K562 (cell line): Measurements from ENCODE around the gene AKR1A1. TPM values are rescaled to one million over a fixed set of nuclear protein-coding genes. Genes with fewer than 3 reads are reported as not detected.
A peak's percentile ranks its signal among the peaks of the same experiment; 100 is the strongest.

Experiments
- ARID3A ChIP-seq: IDR thresholded peaks from 2 replicates; pipeline ENCODE4 v1.6.1; 2012; ENCODE audit warnings: low read depth, low read length, improper control_type of control experiment, borderline replicate concordance
- ATF6 ChIP-seq: sonication (generic); formaldehyde crosslinking; IDR thresholded peaks from 2 replicates; pipeline ENCODE4 v1.4.0; 2020; ENCODE audit warnings: mild to moderate bottlenecking, missing genetic modification reagents
- CHAMP1 ChIP-seq: fragments of 450-650 bp; IDR thresholded peaks from 2 replicates; pipeline ENCODE4 v1.6.1; 2016; ENCODE audit warnings: mild to moderate bottlenecking
- RHOXF2B ChIP-seq: fragments of 250-450 bp; sonication (Bioruptor Pico); conservative IDR thresholded peaks from 2 replicates; pipeline ENCODE4 v1.5.1; 2021
- TEAD1 ChIP-seq, 2 experiments: fragments of 450-650 bp in 1 of 2; sonication (generic) in 1 of 2; formaldehyde crosslinking; IDR thresholded peaks; 2 replicates each; pipeline versions ENCODE4 v1.4.0 to v1.8.0; 2020 to 2022; ENCODE audit warnings: mild to moderate bottlenecking in 2 of 2, missing genetic modification reagents in 1 of 2
- TRIM28 ChIP-seq: fragments of 450-650 bp; IDR thresholded peaks from 2 replicates; pipeline ENCODE4 v1.6.1; 2017
- ZBTB40 ChIP-seq, 2 experiments: fragments of 450-650 bp in 1 of 2; sonication (generic) in 1 of 2; formaldehyde crosslinking in 1 of 2; IDR thresholded peaks; 2 replicates each; pipeline versions ENCODE4 v1.7.1 to v1.9.0; 2016 to 2022; ENCODE audit warnings: inconsistent platforms in 1 of 2, mild to moderate bottlenecking in 1 of 2, missing genetic modification reagents in 1 of 2
- polyA plus RNA-seq, 8 experiments: library from polyadenylated mRNA; depleted of rRNA in 4 of 8; stranded (reverse) in 5 of 8; unstranded in 3 of 8; fragments of >200 nt; fragmentation: Nextera tagmentation in 2 of 8; fragmentation: Illumina TruSeq in 1 of 8; extraction: Ambion mirVana in 2 of 8; extraction: Trizol in 1 of 8; gene quantifications; 2 replicates each; pipeline versions ENCODE4 v1.2.1 to v1.2.3, GENCODE V29; 2011 to 2014; ENCODE audit warnings: inconsistent platforms in 1 of 8, missing spikeins in 1 of 8
- total RNA-seq, 7 experiments: library from RNA; depleted of rRNA in 6 of 7; stranded (reverse); fragments of >200 nt in 6 of 7; fragmentation: Illumina TruSeq in 2 of 7; extraction: Trizol in 2 of 7; gene quantifications; 2 replicates each; pipeline versions ENCODE4 v1.2.1 to v1.2.3, GENCODE V29; 2011 to 2021; ENCODE audit warnings: low replicate concordance in 1 of 7
- TF ChIP-seq, protein P1 (sequence below): fragments of 250-450 bp; sonication (Bioruptor Pico); IDR thresholded peaks from 2 replicates; pipeline ENCODE4 v1.4.0; 2020

AKR1A1 gene
- total and polyA plus RNA-seq, 9 of the 15 experiments (the other 6 are each of a cell fraction or from before 2014, with no cell fraction given) = 68.6 to 211 (median 132) TPM

GRCh38 chr1:45550401-45551351, at the start of gene AKR1A1 (continued):
- TF ChIP-seq ZBTB40 (IDR thresholded peaks at IDR 0.05) (peak; percentile 84), ZBTB40 (CRISPR knock-in tag; IDR thresholded peaks at IDR 0.05) (no peak), TRIM28 (no peak), TEAD1 (CRISPR knock-in tag; IDR thresholded peaks at IDR 0.05) (peak; percentile 66 to 74; a peak in 3 of 4 replicates), ARID3A (no peak), CHAMP1 (no peak), RHOXF2B (no peak), ATF6 (CRISPR knock-in tag) (peak; percentile 93)
- TF ChIP-seq, protein P1, sequence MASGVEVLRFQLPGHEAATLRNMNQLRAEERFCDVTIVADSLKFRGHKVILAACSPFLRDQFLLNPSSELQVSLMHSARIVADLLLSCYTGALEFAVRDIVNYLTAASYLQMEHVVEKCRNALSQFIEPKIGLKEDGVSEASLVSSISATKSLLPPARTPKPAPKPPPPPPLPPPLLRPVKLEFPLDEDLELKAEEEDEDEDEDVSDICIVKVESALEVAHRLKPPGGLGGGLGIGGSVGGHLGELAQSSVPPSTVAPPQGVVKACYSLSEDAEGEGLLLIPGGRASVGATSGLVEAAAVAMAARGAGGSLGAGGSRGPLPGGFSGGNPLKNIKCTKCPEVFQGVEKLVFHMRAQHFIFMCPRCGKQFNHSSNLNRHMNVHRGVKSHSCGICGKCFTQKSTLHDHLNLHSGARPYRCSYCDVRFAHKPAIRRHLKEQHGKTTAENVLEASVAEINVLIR (CRISPR knock-in tag) = no peak
